GM12873 (cell line): ENCODE measurements around the gene PRXL2C.

Experiments
- TF ChIP-seq, protein P1 (sequence below): IDR thresholded peaks from 2 replicates; pipeline ENCODE4 v1.5.1; 2012; ENCODE audit warnings: low read depth, mild to moderate bottlenecking, moderate library complexity, low read length, control low read depth; ENCODE audit not compliant: insufficient read depth; ENCODE audit errors: missing control alignments

The PRXL2C gene

GRCh38 chr9:96660692-96661248 lies 5.7 kb upstream of the PRXL2C start:
- TF ChIP-seq, protein P1, sequence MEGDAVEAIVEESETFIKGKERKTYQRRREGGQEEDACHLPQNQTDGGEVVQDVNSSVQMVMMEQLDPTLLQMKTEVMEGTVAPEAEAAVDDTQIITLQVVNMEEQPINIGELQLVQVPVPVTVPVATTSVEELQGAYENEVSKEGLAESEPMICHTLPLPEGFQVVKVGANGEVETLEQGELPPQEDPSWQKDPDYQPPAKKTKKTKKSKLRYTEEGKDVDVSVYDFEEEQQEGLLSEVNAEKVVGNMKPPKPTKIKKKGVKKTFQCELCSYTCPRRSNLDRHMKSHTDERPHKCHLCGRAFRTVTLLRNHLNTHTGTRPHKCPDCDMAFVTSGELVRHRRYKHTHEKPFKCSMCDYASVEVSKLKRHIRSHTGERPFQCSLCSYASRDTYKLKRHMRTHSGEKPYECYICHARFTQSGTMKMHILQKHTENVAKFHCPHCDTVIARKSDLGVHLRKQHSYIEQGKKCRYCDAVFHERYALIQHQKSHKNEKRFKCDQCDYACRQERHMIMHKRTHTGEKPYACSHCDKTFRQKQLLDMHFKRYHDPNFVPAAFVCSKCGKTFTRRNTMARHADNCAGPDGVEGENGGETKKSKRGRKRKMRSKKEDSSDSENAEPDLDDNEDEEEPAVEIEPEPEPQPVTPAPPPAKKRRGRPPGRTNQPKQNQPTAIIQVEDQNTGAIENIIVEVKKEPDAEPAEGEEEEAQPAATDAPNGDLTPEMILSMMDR, result no peak

GRCh38 chr9:96654450-96655197 lies 493 bp downstream of the PRXL2C start:
- TF ChIP-seq, protein P1, result peak; percentile 6

- TF ChIP-seq, protein P1, result peak; percentile 33
Measured at GRCh38 chr9:96651626-96652025, 3.5 kb downstream of the PRXL2C start.

DNA sequence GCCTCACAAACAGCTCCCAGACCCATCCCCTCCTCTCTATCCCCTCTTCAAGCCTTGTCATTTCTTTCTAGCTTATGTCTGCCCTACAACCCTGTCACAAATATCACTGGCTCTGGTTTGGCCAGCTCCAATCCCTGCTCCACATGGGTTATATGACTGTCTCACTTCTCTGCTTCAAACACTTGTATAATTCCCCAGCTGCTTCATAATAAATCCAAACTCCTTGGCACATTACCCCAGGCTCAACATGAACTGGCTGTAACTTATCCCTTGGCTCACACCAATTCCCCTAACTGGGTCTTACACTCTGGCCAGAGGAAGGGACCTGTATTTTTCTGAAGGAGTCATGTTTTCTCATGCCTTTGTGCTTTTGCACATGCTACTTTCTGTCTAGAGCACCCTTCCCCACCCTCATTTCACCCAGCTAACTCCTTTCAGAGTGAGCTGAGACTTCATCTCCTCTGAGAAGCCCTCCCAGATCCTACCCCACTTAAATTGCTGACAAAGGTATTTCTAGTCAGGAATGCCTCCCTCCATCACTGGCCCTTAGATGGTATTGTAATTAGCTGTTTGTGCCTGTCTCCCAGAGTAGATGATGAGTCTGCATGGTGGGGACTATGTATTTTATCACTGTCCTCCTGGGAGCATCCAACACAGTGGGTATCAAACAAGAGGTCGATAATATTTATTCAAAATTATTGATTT lies 5.3 kb downstream of the PRXL2C start:
- TF ChIP-seq, protein P1, result no peak

DNA sequence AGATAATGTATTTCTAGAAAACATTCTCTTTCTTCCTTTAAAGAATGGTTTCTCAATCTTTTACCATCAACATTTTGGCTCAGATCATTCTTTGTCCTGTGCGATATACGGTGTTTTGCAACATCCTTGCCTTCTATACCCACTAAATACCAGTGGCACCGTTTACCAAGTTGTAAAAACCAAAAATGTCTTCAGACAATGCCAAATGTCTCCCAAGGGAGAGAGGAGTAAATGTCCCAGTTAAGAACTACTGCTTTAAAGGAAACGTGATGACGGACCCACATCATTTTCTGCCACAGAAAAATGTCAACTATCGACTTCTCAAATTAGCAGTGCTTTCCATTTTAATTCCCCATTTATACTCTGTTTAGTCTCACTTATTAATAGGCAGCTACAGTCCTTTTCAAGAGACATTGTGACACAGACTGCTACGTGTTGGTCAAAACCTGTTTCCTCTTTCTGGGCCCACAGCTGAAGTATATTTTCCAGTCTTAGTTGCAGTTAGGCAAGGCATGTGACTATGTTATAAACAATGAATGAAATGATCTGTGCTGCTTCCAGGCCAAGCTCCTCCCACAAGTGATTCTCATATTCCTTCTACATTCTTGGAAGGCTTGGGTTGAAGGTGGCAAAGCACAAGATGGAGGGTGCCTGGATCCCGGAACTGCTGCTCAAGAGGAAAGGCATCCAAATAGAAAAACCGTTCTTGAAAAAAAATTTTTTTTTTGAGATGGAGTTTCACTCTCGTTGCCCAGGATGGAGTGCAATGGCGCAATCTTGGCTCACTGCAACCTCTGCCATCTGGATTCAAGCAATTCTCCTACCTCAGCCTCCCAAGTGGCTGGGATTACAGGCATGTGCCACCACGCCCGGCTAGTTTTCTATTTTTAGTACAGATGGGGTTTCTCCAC lies 8.8 kb downstream of the PRXL2C start:
- TF ChIP-seq, protein P1, result no peak

DNA sequence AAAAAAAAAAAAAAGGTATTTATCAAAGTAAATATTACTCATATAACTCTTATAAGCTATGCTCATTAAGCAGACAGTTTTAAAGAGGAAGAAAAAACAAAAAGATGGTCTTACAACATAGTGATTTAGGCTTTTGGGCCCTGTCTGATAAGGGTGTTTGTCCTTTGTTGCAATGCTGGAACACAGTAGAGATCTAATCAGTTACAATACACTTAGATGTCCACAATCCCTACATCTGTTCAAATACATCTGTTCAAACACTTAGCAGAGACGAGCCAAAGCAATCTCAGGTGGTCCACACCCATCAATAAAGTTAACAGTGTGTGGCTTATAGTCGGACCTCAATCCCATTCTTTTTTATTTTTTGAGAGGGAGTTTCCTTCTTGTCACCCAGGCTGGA lies 11.0 kb downstream of the PRXL2C start:
- TF ChIP-seq, protein P1, result no peak
